ENCODE measurements around the gene ZPBP2.

DNA sequence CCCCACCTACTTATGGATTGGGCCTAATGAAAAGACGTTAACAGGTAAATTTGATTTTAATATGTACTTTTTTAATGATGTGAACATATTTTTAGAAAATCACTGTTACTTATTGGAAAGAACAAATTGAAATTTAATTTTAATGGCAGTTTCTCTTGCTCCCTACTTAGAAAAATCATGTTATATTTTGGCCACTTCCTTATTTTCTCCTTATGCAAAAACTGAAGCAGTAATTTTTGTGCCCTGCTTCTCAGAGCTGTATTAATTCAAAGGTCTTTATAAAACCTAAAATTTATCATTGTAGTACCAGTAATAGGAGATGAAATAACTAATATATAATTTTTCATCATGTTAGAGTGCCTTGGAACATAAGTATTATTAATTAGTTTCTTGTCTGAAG is 2.8 kb downstream of the ZPBP2 start:
- TF ChIP-seq, protein P1, sequence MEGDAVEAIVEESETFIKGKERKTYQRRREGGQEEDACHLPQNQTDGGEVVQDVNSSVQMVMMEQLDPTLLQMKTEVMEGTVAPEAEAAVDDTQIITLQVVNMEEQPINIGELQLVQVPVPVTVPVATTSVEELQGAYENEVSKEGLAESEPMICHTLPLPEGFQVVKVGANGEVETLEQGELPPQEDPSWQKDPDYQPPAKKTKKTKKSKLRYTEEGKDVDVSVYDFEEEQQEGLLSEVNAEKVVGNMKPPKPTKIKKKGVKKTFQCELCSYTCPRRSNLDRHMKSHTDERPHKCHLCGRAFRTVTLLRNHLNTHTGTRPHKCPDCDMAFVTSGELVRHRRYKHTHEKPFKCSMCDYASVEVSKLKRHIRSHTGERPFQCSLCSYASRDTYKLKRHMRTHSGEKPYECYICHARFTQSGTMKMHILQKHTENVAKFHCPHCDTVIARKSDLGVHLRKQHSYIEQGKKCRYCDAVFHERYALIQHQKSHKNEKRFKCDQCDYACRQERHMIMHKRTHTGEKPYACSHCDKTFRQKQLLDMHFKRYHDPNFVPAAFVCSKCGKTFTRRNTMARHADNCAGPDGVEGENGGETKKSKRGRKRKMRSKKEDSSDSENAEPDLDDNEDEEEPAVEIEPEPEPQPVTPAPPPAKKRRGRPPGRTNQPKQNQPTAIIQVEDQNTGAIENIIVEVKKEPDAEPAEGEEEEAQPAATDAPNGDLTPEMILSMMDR (IDR thresholded peaks at IDR 0.05), result no peak
- TF ChIP-seq POLR2A (IDR thresholded peaks at IDR 0.05) (no peak), EP300 (IDR thresholded peaks at IDR 0.05) (no peak), POLR2AphosphoS5 (IDR thresholded peaks at IDR 0.05) (no peak)

All from upper lobe of left lung (tissue), 4 donors.